ENCODE results near the gene FAM83C. TPM values are rescaled to one million over a fixed set of nuclear protein-coding genes. Genes with fewer than 3 reads are reported as not detected.
"Not testable (repeated sequence)": the region's sequence is repeated elsewhere in the genome, so short reads cannot be mapped to it uniquely, and the experiment has no call there.

Gene FAM83C
- total RNA-seq, 1 donor from 2014 or later: not detected

DNA sequence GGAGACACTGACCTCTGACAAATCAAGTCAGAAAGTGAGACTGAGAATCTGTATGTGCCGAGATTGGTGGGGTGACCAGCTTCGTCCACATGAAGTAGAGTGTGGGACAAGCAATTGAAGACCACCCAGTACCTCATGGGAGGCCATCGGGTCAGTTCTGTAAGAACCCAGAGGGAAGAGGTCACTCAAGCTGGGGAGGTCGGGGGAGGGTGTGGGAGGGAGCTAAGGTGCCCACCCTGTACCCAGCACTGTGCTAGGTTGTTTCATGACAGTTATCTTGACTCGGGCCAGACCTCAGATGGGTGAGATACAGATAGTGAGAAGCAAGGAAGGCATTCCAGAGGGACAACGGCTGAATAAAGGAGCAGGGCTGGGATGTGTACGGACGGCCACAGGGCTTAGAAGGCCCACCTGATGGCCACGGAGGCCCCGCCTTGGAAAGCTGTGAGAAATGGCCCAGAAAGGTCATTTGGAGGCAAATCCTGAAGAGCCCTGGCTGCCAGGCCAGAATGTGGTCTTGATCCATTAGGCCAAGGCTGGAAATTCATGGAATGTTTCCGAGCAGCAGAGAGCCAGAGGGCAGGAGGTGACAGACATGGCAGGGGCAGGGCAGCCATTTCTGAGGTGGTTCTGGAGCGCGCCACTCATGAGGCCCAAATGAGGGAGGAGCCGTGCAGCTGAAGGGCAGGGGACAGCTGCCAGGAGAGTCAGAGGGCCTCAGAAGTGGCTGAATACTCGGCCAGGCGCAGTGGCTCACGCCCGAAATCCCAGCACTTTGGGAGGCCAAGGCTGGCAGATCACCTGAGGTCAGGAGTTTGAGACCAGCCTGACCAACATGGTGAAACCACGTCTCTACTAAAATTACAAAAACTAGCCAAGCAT lies 22.0 kb downstream of the FAM83C start:
- intact Hi-C loops (cut with micrococcal nuclease): no loop called here

DNA sequence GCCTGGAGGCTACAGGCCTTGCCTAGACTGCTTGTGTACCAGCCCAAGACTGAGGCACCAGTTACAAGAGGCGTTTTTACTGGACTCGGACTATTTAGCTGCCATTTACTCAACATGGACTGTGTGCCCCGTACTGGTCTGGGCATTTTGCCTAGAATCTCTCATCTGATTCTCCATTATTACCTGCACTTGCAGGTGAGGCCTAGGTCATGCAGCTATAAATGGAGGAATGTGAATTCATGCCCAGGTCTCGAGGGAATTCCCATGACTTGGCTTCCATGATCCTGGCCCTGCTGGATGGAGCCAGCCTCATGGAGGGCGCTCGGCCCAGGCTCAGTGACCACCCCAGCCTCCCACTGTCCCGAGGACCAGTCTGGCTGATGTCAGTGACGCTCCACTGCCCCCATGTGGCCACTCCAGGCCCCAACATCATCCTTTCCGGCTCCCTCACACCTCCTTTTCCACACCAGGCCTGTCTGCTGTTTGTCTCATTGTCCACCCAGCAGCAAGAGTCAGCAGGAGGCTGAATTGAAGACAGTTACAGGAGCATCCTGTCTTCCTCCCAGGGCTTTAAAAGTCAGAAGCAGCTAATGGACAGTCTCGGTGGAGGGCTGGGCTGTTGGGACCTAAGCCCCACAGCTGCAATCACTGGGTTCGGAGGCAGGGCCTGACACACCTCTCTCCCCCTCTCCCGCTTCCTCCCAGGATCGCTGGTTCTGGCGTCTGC lies 23.0 kb downstream of the FAM83C start:
- intact Hi-C loops (cut with micrococcal nuclease): no loop called here

DNA sequence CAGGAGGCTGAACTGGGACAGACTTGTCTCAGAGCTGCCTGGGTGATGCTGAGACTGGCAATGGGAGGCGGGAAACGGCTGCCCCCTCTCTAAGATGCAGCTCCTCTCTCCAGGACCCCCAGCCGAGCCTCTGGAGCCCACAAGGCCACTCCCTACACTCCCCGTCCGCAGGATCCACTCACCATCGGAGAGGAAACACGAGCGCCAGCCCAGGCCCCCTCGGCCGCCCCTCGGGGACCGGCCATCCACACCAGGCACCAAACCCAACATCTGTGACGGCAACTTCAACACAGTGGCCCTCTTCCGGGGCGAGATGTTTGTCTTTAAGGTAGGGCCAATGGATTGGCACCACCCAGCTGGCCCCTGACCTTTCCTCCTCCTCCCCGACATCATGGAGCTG lies 25.1 kb downstream of the FAM83C start:
- intact Hi-C loops (cut with micrococcal nuclease): no loop called here

DNA sequence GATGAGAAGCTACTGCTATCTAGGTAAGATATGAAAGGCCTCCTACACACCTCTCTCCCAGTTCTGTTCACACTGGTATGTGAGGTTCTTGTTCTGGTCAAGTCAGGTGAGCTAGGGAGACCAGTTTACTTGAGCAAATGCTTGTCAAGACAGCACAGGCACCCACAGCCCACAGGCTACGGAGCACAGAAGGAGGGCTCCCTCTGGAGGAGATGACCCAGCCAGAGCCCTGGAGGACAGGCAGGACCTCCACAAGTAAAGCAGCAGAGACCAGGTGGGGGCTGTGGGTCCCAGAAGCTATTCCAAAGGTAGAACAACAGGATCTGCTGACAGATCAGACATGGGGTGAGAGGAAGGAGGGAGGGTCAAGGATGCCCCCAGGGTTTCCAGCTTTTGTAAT lies 27.5 kb downstream of the FAM83C start:
- intact Hi-C loops (cut with micrococcal nuclease): no loop called here

DNA sequence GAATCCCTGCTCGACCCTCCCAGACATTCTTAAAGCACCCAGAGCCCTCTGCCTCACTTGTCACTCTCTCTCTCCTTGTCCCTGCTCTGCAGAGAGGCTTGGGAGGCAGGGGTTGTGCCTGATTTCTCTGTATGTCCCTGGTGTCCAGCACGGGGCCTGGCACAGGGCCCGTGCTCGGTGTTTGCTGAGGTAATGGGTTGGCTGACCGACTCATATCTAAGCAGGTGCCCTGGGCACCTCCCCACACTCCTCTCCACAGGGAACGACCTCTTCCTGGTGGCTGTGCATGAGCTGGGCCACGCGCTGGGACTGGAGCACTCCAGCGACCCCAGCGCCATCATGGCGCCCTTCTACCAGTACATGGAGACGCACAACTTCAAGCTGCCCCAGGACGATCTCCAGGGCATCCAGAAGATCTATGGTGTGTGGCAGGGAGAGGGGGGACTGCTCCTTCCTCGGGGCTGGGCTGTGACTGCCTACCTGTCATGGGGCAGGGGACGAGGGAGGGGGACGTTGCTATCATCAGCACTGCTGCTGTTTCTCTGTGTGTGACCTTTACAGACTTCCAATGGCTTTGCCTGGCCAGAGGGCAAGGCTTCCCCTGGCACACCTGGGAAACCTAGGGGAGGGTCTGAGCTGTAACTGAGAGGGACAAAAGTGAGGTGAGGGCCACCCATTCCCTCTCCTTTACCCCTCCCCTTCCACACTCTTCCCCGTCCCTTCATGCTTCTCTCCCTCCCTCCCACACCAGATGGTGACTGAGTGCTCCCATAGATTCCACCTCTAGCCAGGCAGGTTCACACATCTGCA lies 28.5 kb downstream of the FAM83C start:
- intact Hi-C loops (cut with micrococcal nuclease): no loop called here

DNA sequence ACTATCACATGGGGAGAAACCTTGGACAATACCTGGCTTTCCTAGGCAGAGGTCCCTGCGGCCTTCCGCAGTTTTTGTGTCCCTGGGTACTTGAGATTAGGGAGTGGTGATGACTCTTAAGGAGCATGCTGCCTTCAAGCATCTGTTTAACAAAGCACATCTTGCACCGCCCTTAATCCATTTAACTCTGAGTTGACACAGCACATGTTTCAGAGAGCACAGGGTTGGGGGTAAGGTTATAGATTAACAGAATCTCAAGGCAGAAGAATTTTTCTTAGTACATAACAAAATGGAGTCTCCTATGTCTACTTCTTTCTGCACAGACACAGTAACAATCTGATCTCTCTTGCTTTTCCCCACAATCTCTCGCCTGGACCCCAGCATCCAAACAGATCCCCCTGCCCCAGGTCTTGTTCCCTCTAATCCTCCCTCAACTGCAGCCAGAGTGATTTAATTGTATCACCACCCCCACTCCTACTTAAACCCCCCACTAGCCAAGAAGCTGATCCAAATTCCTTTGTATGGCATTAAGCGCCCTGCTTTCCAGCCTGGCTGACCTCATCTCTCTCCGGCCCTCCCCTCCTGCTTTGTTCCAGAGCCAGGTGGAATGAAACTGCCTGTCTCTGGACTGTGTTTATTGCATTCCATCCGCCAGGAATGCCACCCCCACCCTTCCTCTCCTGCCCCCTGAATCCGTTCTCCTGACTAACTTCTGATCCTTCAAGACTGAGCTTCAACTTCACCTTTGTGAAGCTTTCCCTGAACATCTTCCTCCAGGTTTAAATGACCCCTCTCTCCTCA lies 29.3 kb downstream of the FAM83C start:
- intact Hi-C loops (cut with micrococcal nuclease): not testable (repeated sequence)

DNA sequence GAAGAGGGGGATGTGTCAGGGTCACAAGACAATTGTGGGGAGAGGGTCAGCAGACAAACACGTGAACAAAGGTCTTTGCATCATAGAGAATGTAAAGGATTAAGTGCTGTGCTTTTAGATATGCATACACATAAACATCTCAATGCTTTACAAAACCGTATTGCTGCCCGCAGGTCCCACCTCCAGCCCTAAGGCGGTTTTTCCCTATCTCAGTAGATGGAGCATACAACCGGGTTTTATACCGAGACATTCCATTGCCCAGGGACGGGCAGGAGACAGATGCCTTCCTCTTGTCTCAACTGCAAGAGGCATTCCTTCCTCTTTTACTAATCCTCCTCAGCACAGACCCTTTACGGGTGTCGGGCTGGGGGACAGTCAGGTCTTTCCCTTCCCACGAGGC lies 29.9 kb downstream of the FAM83C start:
- intact Hi-C loops (cut with micrococcal nuclease): not testable (repeated sequence)

DNA sequence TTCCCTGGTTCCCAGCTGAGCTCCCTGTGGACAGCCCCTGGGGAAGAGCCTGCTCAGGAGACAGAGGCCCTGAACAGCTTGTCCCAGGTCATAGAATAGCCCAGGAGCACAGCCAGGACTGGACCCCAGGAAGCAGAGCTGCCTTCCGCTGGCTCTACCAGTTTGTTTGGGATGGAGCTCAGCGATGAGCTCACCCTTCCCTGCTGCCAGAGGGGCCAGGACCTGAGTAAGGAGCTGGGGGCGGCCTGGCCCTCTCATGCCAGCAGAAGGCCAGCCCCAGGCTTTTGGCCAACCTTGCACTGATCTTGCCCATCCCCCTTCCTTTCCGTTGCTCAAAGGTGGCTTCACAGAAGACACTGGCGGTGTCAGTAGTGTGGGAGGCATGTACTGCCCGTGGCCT lies 31.8 kb downstream of the FAM83C start:
- intact Hi-C loops (cut with micrococcal nuclease): no loop called here

DNA sequence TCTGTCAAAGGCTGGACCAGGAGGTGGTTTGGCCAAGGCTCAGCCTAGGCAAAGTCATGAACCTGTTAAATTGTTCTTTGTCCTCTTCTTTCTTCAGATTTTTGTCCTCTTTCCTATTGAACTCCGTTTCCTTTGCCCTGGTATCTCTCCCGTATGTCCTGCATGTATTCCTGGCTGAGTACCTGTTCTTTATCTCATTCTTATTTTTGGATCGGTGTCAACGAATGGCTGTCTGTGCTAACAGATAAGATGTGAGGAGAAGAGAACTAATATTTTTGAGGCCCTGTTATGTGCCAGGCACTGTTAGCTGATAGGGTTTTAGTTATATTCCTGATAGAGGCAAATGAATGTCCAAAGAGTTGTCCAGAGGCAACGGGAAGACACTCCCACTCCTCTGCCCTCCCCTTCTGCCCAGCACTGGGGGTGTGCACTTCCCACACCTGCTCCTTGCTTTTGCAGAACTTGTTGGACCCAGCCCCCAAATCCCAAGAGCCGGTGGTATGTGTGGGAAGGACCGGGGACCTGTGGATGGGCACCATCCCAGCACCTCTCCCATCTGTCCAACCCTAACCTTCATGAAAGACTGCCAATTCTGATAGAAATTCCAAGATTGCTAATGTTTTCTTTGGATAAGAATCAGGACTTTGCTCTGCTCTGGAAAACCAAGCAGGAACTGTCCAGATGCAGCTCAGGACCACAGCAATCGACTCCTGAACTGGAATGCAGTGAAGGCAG lies 34.9 kb downstream of the FAM83C start:
- intact Hi-C loops (cut with micrococcal nuclease): no loop called here

DNA sequence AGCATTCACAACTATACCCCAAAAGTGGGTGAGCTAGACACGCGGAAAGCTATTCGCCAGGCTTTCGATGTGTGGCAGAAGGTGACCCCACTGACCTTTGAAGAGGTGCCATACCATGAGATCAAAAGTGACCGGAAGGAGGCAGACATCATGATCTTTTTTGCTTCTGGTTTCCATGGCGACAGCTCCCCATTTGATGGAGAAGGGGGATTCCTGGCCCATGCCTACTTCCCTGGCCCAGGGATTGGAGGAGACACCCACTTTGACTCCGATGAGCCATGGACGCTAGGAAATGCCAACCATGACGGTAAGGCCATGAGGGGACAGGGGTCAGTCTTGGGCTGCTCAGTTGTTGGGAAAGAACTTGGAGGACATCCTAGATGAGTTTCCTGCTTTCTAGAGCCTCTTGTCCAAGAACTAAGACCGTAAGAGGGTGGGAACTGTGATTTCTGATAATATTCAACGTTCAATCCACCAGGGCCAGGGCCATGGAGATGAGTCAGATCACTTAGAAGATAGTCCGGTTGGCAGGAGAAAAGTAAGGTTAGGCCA lies 37.7 kb downstream of the FAM83C start:
- intact Hi-C loops (cut with micrococcal nuclease): no loop called here

DNA sequence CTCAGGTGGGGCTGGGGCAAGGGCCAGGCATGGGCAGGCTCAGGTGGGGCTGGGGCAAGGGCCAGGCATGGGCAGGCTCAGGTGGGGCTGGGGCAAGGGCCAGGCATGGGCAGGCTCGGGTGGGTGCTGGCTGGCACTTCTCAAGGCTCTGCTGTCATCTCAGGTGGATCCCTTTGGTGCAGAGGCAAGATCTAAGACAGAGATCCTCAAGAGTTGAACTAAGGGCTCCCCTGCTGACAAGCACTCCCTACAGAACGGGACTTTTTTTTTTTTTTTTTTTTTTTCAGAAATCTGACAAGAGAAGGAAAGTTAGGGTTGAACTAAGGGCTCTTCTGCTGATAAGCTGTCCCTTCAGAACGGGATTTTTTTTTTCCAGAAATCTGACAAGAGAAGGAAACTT lies 39.2 kb downstream of the FAM83C start:
- intact Hi-C loops (cut with micrococcal nuclease): no loop called here

DNA sequence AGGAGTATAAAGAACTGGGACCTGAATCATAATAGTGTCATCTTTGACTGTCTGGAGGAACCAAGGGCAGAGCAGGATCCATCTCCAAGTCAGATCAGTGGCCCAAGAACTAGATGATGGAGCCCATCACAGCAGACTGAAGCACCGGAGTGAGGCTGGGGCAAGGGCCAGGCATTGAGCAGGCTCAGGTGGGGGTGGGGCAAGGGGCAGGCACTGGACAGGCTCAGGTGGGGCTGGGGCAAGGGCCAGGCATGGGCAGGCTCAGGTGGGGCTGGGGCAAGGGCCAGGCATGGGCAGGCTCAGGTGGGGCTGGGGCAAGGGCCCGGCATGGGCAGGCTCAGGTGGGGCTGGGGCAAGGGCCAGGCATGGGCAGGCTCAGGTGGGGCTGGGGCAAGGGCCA lies 39.6 kb downstream of the FAM83C start:
- intact Hi-C loops (cut with micrococcal nuclease): not testable (repeated sequence)

DNA sequence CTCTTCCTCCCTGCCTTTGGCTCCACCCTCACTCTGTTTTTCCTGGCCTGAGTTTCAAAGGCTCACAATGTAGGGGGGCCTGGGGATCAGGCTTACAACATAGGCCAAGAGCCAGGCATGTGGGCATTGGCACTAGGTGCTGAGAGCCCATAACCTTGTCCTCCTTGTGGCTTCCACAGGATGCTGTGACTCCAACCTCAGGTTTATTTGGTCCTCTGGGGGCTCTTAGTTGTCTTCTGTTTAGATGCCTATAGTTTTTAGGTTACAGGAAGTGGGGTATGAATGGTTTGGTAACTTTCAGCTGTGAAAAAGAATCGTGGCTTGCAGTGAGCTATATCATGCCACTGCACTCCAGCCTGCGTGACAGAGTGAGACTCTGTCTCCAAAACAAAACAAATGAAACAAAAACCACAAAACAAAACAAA lies 40.2 kb downstream of the FAM83C start:
- intact Hi-C loops (cut with micrococcal nuclease): no loop called here

DNA sequence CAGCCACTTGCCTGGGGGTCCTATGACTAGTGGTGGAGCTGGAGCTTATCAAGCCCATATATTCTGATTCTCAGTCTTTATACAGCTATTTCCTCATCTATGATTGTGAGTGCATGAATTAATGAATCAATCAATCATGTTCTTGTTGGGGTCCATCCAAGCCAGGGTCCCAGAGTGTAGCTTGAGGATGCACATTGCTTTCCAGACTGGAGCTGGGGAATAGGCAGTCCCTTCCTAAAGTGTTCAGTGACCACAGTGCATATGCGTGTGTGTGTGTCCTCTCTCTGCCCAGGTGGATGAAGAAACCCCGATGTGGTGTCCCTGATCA lies 40.6 kb downstream of the FAM83C start:
- intact Hi-C loops (cut with micrococcal nuclease): no loop called here

DNA sequence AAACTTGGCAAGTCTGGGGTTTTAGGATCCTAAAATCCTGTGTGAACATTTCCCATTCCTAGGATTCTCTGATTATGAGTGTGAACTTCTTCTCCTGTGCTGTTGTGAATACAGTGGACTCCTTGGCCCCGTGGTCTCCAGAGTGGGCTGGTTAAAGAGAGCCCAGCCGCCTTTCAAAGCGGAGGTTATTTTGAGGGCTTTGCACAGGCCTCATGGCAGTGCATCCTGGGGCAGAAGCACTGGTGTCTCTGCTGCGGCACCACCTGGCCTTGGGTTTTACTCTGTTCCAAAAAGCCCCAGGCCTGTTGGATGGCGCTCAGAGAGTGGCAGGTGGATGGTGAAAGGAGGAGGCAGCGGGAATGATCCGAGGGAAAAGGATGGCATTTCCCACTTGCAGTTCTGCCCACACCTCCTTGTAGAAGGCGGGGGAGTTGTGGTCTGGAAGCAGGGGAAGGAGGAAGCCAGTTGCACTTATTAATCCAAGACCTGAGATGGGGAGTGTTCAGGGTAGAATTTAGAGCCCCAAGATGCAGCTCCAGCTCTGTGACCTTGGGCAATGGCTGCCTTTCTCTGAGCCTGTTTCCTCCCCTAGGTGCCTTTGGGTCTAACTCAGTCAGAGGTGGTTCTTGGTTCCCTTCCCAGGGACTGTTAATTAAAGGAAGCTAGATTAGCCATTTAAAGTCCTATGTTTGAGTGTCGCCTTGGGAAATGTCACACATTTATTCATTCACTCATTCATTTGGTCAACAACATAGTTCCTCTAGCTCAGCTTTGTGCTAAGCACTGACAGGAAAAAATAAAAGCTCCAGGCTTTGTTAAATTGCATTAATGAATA lies 43.4 kb downstream of the FAM83C start:
- intact Hi-C loops (cut with micrococcal nuclease): no loop called here

DNA sequence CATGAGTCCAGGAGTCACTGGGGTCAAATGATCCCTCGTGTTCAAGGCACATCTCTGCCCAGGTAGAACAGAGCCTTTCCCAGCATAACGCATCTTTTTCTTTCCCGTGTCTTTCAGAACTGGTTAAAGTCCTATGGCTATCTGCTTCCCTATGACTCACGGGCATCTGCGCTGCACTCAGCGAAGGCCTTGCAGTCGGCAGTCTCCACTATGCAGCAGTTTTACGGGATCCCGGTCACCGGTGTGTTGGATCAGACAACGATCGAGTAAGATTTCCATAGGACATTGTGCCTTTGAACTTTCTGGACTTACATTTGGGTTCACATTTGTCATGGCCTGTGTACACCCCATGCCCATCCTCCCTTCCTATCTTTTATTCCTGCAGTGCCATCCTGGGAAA lies 45.5 kb downstream of the FAM83C start:
- intact Hi-C loops (cut with micrococcal nuclease): no loop called here

DNA sequence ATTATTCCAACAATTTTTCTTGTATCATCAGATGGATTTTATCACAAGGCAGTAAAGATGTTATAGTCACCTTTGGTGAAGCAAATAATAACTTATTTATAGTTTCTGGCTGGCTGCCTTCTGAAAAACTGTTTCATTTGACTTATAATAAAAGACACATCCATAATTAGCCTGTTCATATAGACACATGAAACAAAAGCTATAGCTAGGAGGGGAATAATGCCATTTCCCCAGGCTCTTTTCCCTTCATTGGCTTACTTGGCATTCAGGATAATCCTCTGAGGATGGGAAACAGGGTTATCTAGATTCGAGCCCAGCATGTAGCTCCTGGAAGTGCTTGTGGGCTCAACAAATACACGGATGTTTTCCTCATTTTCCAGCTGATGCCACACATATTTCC lies 48.2 kb downstream of the FAM83C start:
- intact Hi-C loops (cut with micrococcal nuclease): no loop called here

DNA sequence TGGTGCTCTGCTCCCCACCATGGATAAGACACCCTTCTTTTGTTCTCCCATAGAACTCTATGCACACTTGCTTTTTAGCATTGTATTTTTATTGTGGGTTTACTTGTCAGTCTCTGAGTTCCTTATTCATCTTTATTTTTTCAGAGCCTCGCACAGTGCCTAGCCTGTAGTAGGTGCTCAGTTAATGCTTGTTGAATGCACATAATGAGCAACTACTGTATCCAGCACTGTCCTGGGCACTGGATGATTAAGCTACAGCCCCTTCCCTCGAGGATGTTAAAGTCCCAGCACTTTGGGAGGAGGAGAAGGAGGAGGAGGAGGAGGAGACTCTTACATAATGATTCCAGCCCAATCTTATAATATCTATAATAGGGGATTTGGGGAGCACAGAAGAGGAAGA lies 48.9 kb downstream of the FAM83C start:
- intact Hi-C loops (cut with micrococcal nuclease): no loop called here

DNA sequence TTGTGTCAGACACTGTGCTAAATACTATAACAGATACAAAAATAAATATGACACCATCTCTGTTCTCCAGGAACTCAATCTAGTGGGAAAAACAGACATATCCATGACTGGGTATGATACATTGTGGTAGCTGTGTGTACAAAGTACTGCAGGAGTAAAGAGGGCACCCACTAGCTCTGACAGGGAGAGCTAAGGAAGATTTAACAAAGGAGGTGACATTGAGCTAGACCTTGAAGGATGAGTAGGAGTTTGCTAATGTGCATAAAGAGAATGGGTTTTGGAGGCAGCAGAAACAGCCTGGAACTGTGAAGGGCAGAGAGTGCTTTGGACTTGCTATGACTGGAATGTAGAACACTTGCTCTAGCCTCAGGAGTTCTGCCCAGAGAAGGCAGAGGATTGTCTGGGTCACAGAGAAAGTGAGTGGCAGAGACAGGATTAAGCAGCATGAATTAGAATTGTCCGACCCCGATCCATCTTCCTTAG lies 51.4 kb downstream of the FAM83C start:
- intact Hi-C loops (cut with micrococcal nuclease): no loop called here
